Measurements from ENCODE around the gene LRCH1.
A peak's percentile ranks its signal among the peaks of the same experiment; 100 is the strongest.

The LRCH1 gene

DNA sequence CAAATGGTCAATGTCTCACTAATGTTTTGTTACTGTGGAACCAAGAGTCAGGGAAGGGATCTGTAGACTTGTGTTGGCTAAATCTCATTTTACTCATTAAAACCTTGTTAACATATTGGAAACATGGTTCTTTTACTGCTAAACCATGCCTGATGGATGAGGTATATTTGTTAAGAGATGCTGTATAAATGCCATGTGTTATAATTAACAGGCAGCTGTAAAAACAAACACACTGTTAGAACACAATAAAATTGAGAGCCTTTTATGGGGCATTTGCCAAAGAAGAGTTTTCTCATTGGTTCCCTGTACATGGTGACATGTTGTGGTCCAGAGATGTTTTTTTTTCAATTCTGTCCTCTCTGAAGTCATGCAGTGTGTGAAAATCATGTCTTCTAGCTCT is 122.0 kb downstream of the LRCH1 start:
- DNase-seq (ENCODE audit: low read depth) = no peak
- TF ChIP-seq, protein P1, sequence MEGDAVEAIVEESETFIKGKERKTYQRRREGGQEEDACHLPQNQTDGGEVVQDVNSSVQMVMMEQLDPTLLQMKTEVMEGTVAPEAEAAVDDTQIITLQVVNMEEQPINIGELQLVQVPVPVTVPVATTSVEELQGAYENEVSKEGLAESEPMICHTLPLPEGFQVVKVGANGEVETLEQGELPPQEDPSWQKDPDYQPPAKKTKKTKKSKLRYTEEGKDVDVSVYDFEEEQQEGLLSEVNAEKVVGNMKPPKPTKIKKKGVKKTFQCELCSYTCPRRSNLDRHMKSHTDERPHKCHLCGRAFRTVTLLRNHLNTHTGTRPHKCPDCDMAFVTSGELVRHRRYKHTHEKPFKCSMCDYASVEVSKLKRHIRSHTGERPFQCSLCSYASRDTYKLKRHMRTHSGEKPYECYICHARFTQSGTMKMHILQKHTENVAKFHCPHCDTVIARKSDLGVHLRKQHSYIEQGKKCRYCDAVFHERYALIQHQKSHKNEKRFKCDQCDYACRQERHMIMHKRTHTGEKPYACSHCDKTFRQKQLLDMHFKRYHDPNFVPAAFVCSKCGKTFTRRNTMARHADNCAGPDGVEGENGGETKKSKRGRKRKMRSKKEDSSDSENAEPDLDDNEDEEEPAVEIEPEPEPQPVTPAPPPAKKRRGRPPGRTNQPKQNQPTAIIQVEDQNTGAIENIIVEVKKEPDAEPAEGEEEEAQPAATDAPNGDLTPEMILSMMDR (conservative IDR thresholded peaks at IDR 0.05; ENCODE audit: low read depth, low read length) = no peak
- no peak overlapping the region for H3K4me3 ChIP-seq (ENCODE audit: low read depth, low read length)

DNA sequence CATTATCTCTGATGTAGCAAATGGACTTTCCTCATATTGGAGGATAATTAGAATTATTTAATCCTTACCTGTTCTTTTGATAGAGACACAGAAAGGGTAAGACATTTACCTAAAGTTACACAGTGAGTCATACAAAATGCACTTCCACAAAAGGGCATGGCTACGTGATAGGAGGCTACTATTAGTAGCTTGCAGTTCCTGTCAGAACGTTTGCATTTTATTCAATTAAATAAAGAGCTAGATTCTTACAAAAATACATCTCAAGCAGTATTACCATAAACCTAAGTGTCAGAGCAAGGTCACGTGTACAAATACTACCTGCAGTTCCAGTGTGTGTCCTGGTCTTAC is 123.4 kb downstream of the LRCH1 start:
- no peak overlapping the region for H3K4me3 ChIP-seq (ENCODE audit: low read depth, low read length)
- TF ChIP-seq, protein P1 (conservative IDR thresholded peaks at IDR 0.05; ENCODE audit: low read depth, low read length) = no peak
- DNase-seq (ENCODE audit: low read depth) = no peak

DNA sequence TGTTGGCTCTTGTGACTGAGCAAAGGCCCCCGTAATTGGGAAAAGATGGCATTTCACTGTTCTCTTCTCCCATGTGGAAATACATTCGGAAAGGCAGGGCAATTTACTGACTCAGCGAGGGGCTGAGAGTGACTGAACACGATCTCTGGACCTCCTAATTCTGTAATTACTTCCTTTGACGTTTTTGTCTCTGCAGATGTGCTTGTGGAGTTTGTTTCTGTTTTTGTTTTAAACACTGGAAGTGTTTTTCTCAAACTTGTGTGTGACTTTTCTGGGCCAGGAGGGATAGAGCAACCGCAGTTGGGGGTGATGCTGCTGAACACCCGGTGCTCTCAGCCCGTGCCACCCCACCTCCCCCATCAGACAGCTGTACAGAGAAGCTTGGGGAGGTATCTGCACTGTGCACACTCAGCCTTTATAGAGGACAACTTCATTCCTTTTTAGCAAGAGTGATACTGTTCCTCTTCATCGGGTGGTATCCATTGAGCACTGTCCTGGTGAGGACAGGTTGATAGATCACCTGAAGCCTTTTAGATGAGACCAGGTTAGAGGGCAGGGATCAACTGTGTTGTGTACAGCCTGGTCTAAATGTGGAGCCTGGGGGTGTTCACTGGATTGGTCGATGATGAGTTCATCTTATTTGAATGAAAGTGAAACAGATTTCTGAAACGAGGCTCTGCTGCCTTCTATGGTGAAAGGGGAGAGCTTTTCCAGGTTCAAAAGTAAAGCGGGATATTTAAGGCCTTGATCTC is 126.6 kb downstream of the LRCH1 start:
- peak overlapping the region; percentile 46 for H3K4me3 ChIP-seq (ENCODE audit: low read depth, low read length)
- peak; percentile 88 for DNase-seq (ENCODE audit: low read depth)
- TF ChIP-seq, protein P1 (conservative IDR thresholded peaks at IDR 0.05; ENCODE audit: low read depth, low read length) = peak; percentile 24

DNA sequence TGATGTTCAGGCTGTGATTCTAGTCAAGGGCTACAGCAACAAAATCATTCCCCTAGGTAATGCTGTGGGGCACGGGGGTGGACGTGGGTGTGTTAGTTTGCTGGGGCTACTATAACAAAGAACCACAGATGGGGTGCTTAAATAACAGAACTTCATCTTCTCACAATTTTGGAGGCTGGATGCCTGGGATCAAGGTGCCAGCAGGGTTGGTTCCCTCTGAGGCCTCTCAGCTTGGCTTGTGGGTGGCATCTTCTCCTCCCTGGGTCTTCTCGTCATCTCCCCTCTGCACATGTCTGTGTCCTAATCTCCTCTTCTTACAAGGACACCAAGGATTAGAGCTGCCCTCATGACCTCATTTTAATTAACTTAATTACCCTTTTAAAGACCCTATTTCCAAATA is 129.0 kb downstream of the LRCH1 start:
- DNase-seq (ENCODE audit: low read depth) = no peak
- TF ChIP-seq, protein P1 (conservative IDR thresholded peaks at IDR 0.05; ENCODE audit: low read depth, low read length) = no peak
- H3K4me3 ChIP-seq (ENCODE audit: low read depth, low read length) = no peak overlapping the region

DNA sequence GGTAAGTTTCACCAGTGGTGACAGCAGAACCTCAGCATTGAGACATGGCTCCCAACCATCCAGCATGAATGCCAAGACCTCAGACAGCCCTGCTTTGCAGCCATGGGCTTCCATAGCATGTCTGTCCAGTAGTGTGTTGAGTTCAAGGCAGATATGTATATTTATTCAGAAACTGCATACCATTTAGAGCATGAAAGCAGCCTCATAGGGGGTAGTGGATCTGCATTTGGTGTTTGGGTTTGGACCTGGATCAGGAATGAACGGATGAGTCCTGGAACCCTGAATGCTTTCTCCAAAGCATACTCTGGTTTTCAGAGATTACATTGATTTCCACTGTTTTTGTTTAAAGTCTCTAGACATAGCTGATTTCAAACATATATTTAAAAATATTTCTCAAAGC is 129.7 kb downstream of the LRCH1 start:
- TF ChIP-seq, protein P1 (conservative IDR thresholded peaks at IDR 0.05; ENCODE audit: low read depth, low read length) = no peak
- no peak for DNase-seq (ENCODE audit: low read depth)
- H3K4me3 ChIP-seq (ENCODE audit: low read depth, low read length) = no peak overlapping the region

DNA sequence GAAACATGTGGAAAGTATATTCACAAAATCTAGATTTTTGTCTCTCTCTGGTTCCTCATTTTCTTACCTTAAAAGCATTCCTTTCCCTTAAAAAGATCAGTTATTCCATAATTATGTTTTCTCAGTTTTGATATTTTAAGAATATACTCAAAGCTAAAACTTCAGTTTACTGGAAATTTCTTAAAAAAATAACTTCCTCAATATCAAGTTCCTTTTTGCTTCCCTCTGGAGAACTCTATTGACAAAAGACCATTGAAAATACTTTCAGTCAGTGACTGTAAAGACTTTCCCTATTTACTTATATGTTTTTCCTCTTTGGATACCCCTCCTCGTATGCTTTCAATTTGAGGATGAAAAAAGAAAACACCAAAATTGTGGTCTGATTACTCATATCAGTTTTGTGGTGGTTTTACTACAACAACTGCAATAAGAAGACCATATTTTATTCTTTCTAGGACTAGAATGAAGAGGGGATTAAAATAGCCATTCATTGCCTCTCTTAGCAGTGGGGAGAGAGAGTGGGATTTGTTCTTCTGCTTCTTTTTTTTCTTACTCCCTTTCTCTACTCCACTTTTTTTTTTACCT is 130.8 kb downstream of the LRCH1 start:
- TF ChIP-seq, protein P1 (conservative IDR thresholded peaks at IDR 0.05; ENCODE audit: low read depth, low read length) = no peak
- no peak overlapping the region for H3K4me3 ChIP-seq (ENCODE audit: low read depth, low read length)
- DNase-seq (ENCODE audit: low read depth) = no peak

All from choroid plexus epithelial cell (primary cell).